Dermis microvascular lymphatic vessel endothelial cell (primary cell): ENCODE measurements around the gene OR52N1. TPM values are rescaled to one million over a fixed set of nuclear protein-coding genes. Genes with fewer than 3 reads are reported as not detected.
A peak's percentile ranks its signal among the peaks of the same experiment; 100 is the strongest.

Source experiments
- DNase-seq, 2 donors: peaks; one replicate each; pipeline versions ENCODE4 v3.0.0 to v3.0.0-alpha.2; 2010; ENCODE audit warnings: low read depth in 2 of 2
- total RNA-seq: library from RNA; depleted of rRNA; stranded (reverse); fragments of >200 nt; gene quantifications from 2 replicates; pipeline ENCODE4 v1.2.1, GENCODE V29; 2014

OR52N1 gene
- total RNA-seq = not detected in 2 replicates

GRCh38 chr11:5791165-5791564 is at the start of gene OR52N1:
OR52N1 (minus strand) TSS chr11:5791265; CDS start chr11:5788816, 2,449 bp downstream.
- no peak for DNase-seq

- DNase-seq = no peak
Observed at GRCh38 chr11:5837695-5838094, 46.6 kb upstream of the OR52N1 start.

GRCh38 chr11:5833446-5833845 is 42.4 kb upstream of the OR52N1 start:
- DNase-seq = no peak

GRCh38 chr11:5831196-5831829 is 40.2 kb upstream of the OR52N1 start:
- DNase-seq = no peak

- DNase-seq = no peak
Observed at GRCh38 chr11:5818245-5818886, 27.3 kb upstream of the OR52N1 start.

GRCh38 chr11:5815534-5815933 is 24.5 kb upstream of the OR52N1 start:
- DNase-seq = no peak

GRCh38 chr11:5809905-5810795 is 19.1 kb upstream of the OR52N1 start:
- DNase-seq = no peak

- no peak for DNase-seq
Observed at GRCh38 chr11:5809122-5809519, 18.1 kb upstream of the OR52N1 start.

GRCh38 chr11:5808500-5809121 is 17.5 kb upstream of the OR52N1 start, which contains the start of gene OR52N2:
OR52N2 (plus strand) TSS chr11:5808924; CDS start chr11:5820336, 11,412 bp downstream.
- DNase-seq = peak; percentile 44 to 70

- no peak for DNase-seq
Observed at GRCh38 chr11:5807580-5807979, 16.5 kb upstream of the OR52N1 start.

GRCh38 chr11:5803982-5804381 is 12.9 kb upstream of the OR52N1 start:
- DNase-seq = no peak

GRCh38 chr11:5796541-5796940 is 5.5 kb upstream of the OR52N1 start:
- DNase-seq = no peak

- no peak for DNase-seq
Observed at GRCh38 chr11:5783255-5783654, 7.8 kb downstream of the OR52N1 start, which contains the start of gene OR52N5. OR52N5 (minus strand) TSS chr11:5783355; CDS start chr11:5778634, 4,721 bp downstream.

- DNase-seq = no peak
Observed at GRCh38 chr11:5767056-5767455, 24.0 kb downstream of the OR52N1 start.

- no peak for DNase-seq
Observed at GRCh38 chr11:5753943-5754342, 37.1 kb downstream of the OR52N1 start, which contains the start of gene OR52N4. OR52N4 (plus strand) TSS chr11:5754243; CDS start chr11:5754741, 498 bp downstream.

GRCh38 chr11:5749836-5750235 is 41.2 kb downstream of the OR52N1 start:
- DNase-seq = no peak

- no peak for DNase-seq
Observed at GRCh38 chr11:5746614-5747013, 44.5 kb downstream of the OR52N1 start.

GRCh38 chr11:5738431-5738830 is 52.6 kb downstream of the OR52N1 start:
- no peak for DNase-seq

GRCh38 chr11:5737670-5738392 is 53.2 kb downstream of the OR52N1 start:
- DNase-seq = no peak

- no peak for DNase-seq
Observed at GRCh38 chr11:5737091-5737490, 54.0 kb downstream of the OR52N1 start.
